Neural cell (in vitro differentiated cells): ENCODE measurements around the gene PRPF4.

Source experiments
- CTCF ChIP-seq: fragments of 450-650 bp; IDR thresholded peaks from 2 replicates; pipeline ENCODE4 v1.5.1; 2014; ENCODE audit warnings: antibody characterized with exemption, mild to moderate bottlenecking, moderate library complexity; ENCODE audit not compliant: poor library complexity, severe bottlenecking
- EP300 ChIP-seq: fragments of 450-650 bp; conservative IDR thresholded peaks from 2 replicates; pipeline ENCODE4 v1.6.1; 2014; ENCODE audit warnings: antibody characterized with exemption, mild to moderate bottlenecking, moderate library complexity; ENCODE audit not compliant: poor library complexity, severe bottlenecking
- EZH2 ChIP-seq: fragments of 200-600, 300-800 bp; shearing (Covaris generic), sonication (generic); IDR thresholded peaks from 2 replicates; pipeline ENCODE4 v1.6.1; 2014; ENCODE audit warnings: antibody characterized with exemption, low read length, borderline replicate concordance, mild to moderate bottlenecking; ENCODE audit not compliant: insufficient read depth, poor library complexity, severe bottlenecking
- POLR2AphosphoS5 ChIP-seq: IDR thresholded peaks from 2 replicates; pipeline ENCODE4 v1.6.1; 2012
- RAD21 ChIP-seq: fragments of 450-650 bp; conservative IDR thresholded peaks from 2 replicates; pipeline ENCODE4 v1.6.1; 2014; ENCODE audit warnings: antibody characterized with exemption, mild to moderate bottlenecking, moderate library complexity
- REST ChIP-seq: IDR thresholded peaks from 2 replicates; pipeline ENCODE4 v1.6.1; 2012; ENCODE audit warnings: borderline replicate concordance

DNA sequence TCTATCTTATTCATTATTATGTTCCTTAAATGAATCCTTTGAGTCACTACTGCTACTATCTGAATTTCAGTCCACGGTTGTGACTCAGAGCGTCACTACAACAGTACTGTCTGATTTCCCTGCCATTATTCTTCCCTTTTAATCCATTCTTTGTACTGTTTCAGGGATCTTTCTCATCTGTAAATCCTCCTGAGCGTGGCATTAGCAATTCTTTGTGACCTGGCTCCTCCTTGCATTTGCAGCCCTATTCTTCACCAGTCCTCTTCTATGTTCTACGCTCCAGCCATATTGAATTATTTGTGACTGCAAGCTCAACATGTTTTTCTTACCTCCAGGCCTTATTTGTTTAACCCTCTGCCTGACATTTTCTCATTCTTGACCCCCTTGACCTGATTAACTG, 5.9 kb downstream of the PRPF4 start:
- TF ChIP-seq CTCF (no peak), EZH2 (no peak), EP300 (no peak), POLR2AphosphoS5 (no peak), RAD21 (no peak), REST (no peak)
